A673 (cell line): Measurements from ENCODE around the gene GLDN. TPM values are rescaled to one million over a fixed set of nuclear protein-coding genes. Genes with fewer than 3 reads are reported as not detected.
"Not testable (repeated sequence)": the region's sequence is repeated elsewhere in the genome, so short reads cannot be mapped to it uniquely, and the experiment has no call there.

ENCODE experiments used
- BruUV-seq: library from RNA; stranded (reverse); fragments of 400-500 nt; replicated peaks from 2 replicates; lab custom pipeline; 2021; lab: Mats Ljungman, UMichigan
- CTCF ChIA-PET: fragments of 300-600 bp; sonication (Branson Sonifier 250); formaldehyde crosslinking; loops from one replicate; lab custom pipeline; 2022; ENCODE audit warnings: antibody characterized with exemption; lab: Charles Lee
- POLR2A ChIA-PET: fragments of 300-600 bp; sonication (Branson Sonifier 250); formaldehyde crosslinking; loops from one replicate; lab custom pipeline; 2022; ENCODE audit warnings: antibody characterized with exemption; ENCODE audit not compliant: low non-redundant PET; lab: Charles Lee
- DNase-seq: peaks from one replicate; pipeline ENCODE4 v3.0.0-alpha.2; 2015; ENCODE audit warnings: low spot score
- H3K27ac ChIP-seq: fragments of 200-600 bp; sonication (generic); 2 replicates; pipeline ENCODE4 v1.5.1; 2016; ENCODE audit warnings: mixed run types, low read depth, mild to moderate bottlenecking, mixed read lengths, antibody characterized with exemption, low read length; ENCODE audit not compliant: poor library complexity, severe bottlenecking
- H3K27me3 ChIP-seq: fragments of 200-600 bp; sonication (generic); replicated peaks from 2 replicates; pipeline ENCODE4 v1.6.1; 2017; ENCODE audit warnings: mixed run types, low read depth, mild to moderate bottlenecking, mixed read lengths, antibody characterized with exemption, low read length; ENCODE audit not compliant: insufficient read depth, poor library complexity
- H3K36me3 ChIP-seq: fragments of 200-600 bp; sonication (generic); 2 replicates; pipeline ENCODE4 v1.6.1; 2016; ENCODE audit warnings: mixed run types, mild to moderate bottlenecking, mixed read lengths, antibody characterized with exemption, low read length; ENCODE audit not compliant: insufficient read depth, poor library complexity, severe bottlenecking
- H3K4me1 ChIP-seq: fragments of 200-600 bp; sonication (generic); 2 replicates; pipeline ENCODE4 v1.6.1; 2017; ENCODE audit warnings: mixed run types, mild to moderate bottlenecking, mixed read lengths, antibody characterized with exemption, low read length; ENCODE audit not compliant: insufficient read depth, poor library complexity, severe bottlenecking
- H3K4me3 ChIP-seq: fragments of 200-600 bp; sonication (generic); 2 replicates; pipeline ENCODE4 v1.5.1; 2016; ENCODE audit warnings: low read depth, mixed run types, mild to moderate bottlenecking, mixed read lengths, low read length; ENCODE audit not compliant: poor library complexity, severe bottlenecking
- H3K9me3 ChIP-seq: fragments of 200-600 bp; sonication (generic); 2 replicates; pipeline ENCODE4 v1.6.1; 2016; ENCODE audit warnings: mixed run types, low read depth, mild to moderate bottlenecking, mixed read lengths, antibody characterized with exemption, low read length; ENCODE audit not compliant: poor library complexity, severe bottlenecking
- CTCF ChIP-seq: fragments of 300-800, 200-600 bp; sonication (generic); conservative IDR thresholded peaks from 2 replicates; pipeline ENCODE4 v1.5.1; 2017; ENCODE audit warnings: low read depth, mild to moderate bottlenecking, antibody characterized with exemption, low read length, moderate library complexity, mixed read lengths
- EZH2 ChIP-seq: fragments of 200-600 bp; sonication (generic); IDR thresholded peaks from 2 replicates; pipeline ENCODE4 v1.6.1; 2017; ENCODE audit warnings: borderline replicate concordance, low read depth, mild to moderate bottlenecking, mixed read lengths, antibody characterized with exemption, low read length; ENCODE audit not compliant: poor library complexity, severe bottlenecking
- intact Hi-C: fragments of 100-400 bp; cut with micrococcal nuclease; formaldehyde crosslinking; loops from one replicate; pipeline ENCODE4 v1.10.0; 2022; ENCODE audit not compliant: unreplicated experiment
- total RNA-seq: library from RNA; stranded (reverse); gene quantifications from 2 replicates; pipeline ENCODE4 v1.2.3, GENCODE V29; 2021

Gene GLDN
- total RNA-seq, 1 experiment from 2014 or later = not detected

DNA sequence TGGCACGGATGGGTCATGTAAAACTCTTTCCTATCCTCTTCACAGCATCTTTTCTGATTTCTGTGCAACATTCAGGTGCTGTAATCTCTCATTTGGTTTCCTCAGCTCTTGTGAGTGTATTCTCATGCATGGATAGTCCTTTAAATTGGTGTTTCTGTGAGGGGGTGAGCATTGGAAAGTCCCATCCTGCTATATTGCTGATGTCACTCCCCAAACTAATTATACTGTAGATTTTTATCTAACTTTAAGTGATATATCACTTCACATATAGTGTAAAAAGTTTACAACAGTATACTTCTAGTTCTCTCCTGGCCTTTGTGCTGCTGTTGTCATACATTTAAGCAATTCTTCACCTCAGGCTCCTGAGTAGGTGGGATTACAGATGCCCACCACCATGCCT lies 102.7 kb downstream of the GLDN start:
- no peak for DNase-seq
- ChIA-PET POLR2A (no interaction called here), CTCF (no interaction called here)
- Histone ChIP-seq H3K36me3 (peaks cover 6% of the 10 kb centered on the region), H3K27ac (no peak overlapping the region), H3K4me1 (no peaks in the 10 kb centered on the region), H3K9me3 (no peaks in the 10 kb centered on the region), H3K4me3 (no peak overlapping the region), H3K27me3 (no peaks in the 10 kb centered on the region)
- no TSS peak for BruUV-seq
- TF ChIP-seq CTCF = no peak
- intact Hi-C loops = no loop called here

- TF ChIP-seq CTCF (no peak), EZH2 (no peak)
- Histone ChIP-seq H3K27ac (no peak overlapping the region), H3K4me1 (no peaks in the 10 kb centered on the region), H3K36me3 (peaks cover 6% of the 10 kb centered on the region), H3K27me3 (no peaks in the 10 kb centered on the region), H3K4me3 (no peak overlapping the region), H3K9me3 (no peaks in the 10 kb centered on the region)
- POLR2A ChIA-PET = no interaction called here
- DNase-seq = no peak
- no TSS peak for BruUV-seq
- intact Hi-C loops = no loop called here
- CTCF ChIA-PET = no interaction called here
Measured at GRCh38 chr15:51444807-51445206, 103.4 kb downstream of the GLDN start.

- intact Hi-C loops, H3K4me3 ChIP-seq, POLR2A ChIA-PET, H3K9me3 ChIP-seq, H3K27ac ChIP-seq, DNase-seq, H3K4me1 ChIP-seq, H3K36me3 ChIP-seq, CTCF ChIA-PET, H3K27me3 ChIP-seq, BruUV-seq: not testable (repeated sequence)
Measured at GRCh38 chr15:51446029-51446744, 104.7 kb downstream of the GLDN start.
